ENCODE results near the gene POLR1G.
A peak's percentile ranks its signal among the peaks of the same experiment; 100 is the strongest.

Gene POLR1G

DNA sequence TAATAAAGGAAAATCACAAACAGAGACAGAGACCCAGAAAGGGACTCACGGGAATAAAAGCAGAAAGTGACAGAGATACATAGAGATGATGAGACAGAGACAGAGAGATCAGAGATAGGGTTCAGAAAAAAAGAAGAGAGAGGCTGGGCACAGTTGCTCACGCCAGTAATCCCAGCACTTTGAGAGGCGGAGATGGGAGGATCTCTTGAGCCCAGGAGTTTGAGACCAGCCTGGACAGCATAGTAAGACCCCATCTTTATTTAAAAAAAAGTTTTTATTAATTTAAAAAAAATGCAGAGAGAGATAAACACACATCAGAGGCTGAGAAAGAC is 41.9 kb downstream of the POLR1G start:
- DNase-seq (ENCODE audit: low read depth in 2 of 2), result no peak
- no peak overlapping the region for H3K4me3 ChIP-seq (replicated peaks in 1 of 2; ENCODE audit: low read depth in 2 of 2, low read length in 2 of 2)
- TF ChIP-seq, protein P1, sequence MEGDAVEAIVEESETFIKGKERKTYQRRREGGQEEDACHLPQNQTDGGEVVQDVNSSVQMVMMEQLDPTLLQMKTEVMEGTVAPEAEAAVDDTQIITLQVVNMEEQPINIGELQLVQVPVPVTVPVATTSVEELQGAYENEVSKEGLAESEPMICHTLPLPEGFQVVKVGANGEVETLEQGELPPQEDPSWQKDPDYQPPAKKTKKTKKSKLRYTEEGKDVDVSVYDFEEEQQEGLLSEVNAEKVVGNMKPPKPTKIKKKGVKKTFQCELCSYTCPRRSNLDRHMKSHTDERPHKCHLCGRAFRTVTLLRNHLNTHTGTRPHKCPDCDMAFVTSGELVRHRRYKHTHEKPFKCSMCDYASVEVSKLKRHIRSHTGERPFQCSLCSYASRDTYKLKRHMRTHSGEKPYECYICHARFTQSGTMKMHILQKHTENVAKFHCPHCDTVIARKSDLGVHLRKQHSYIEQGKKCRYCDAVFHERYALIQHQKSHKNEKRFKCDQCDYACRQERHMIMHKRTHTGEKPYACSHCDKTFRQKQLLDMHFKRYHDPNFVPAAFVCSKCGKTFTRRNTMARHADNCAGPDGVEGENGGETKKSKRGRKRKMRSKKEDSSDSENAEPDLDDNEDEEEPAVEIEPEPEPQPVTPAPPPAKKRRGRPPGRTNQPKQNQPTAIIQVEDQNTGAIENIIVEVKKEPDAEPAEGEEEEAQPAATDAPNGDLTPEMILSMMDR (IDR thresholded peaks at IDR 0.05; ENCODE audit: low read depth, low read length), result no peak

DNA sequence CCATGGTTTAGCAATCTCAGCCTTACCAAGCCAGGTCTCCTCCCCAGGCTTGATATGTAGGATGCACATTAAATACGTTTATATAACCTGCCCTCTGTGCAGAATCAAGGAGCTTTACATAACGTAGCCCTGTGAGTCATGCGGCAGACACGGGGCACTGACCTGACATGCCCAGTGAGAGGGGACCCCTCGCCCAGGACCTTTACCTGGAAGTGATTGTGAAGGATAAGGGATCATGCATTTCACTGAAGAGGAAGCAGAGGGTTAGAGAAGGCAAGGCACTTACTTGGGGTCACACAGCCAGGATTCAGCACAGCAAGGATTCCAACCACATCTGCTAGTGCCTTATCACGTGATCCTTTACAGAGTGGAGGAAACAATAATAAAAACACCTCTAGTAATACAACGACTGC is 42.4 kb downstream of the POLR1G start:
- TF ChIP-seq, protein P1 (IDR thresholded peaks at IDR 0.05; ENCODE audit: low read depth, low read length), result no peak
- no peak for DNase-seq (ENCODE audit: low read depth in 2 of 2)
- no peak overlapping the region for H3K4me3 ChIP-seq (replicated peaks in 1 of 2; ENCODE audit: low read depth in 2 of 2, low read length in 2 of 2)

DNA sequence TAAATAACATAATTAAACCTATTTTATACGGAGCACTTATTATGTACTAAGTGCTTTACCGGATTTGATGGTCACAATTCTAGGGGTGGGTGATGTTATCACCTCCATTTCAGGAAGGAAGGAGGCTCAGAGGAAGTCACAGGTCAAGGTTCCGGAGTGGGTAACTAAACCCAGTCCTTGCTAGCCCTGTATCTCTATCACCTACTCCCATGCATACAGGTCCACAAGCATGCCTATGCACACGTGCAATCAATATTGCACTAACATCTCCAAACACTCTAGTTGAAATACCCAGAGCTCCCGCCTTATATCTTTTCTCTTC is 43.5 kb downstream of the POLR1G start:
- TF ChIP-seq, protein P1 (IDR thresholded peaks at IDR 0.05; ENCODE audit: low read depth, low read length), result no peak
- no peak for DNase-seq (ENCODE audit: low read depth in 2 of 2)
- peak overlapping the region; percentile 44 to 53 for H3K4me3 ChIP-seq (replicated peaks in 1 of 2; ENCODE audit: low read depth in 2 of 2, low read length in 2 of 2)

DNA sequence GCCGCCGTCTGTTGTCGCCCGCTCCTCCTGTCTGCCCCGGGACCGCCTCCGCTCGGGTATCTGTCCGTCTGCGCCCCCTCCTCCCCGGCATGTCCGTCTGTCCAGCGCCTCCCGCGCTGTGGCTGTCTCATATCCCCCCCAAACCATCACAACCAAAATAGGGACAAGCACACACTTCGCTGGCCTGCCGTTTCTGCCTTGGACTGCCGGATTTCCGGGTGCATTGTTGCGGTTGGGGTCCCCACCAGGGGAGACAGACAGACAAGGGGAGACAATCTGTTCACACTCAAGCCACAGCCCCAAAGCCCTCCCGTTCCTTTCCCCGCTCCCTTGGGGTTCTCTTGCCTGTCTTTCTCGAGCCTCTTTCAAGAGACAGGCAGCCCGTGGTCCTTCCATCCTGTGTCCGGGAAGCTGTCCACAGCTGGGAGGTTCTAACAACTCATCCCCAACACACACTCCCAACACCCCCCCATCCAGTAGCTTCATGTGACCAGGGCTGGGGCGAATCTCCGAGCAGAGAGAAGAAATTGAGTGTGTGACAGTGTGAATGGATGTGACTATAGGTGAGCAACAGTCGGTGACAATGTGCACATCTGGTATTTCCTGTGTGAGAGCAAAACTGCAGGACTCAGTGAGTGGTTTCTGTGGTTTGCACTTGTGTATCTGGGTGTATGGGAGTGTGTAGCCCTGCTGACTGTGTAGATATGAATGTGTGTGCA is 44.8 kb downstream of the POLR1G start:
- DNase-seq (ENCODE audit: low read depth in 2 of 2), result peak; percentile 69 to 76
- H3K4me3 ChIP-seq (replicated peaks in 1 of 2; ENCODE audit: low read depth in 2 of 2, low read length in 2 of 2), result peak overlapping the region; percentile 62 to 70
- TF ChIP-seq, protein P1 (IDR thresholded peaks at IDR 0.05; ENCODE audit: low read depth, low read length), result no peak

DNA sequence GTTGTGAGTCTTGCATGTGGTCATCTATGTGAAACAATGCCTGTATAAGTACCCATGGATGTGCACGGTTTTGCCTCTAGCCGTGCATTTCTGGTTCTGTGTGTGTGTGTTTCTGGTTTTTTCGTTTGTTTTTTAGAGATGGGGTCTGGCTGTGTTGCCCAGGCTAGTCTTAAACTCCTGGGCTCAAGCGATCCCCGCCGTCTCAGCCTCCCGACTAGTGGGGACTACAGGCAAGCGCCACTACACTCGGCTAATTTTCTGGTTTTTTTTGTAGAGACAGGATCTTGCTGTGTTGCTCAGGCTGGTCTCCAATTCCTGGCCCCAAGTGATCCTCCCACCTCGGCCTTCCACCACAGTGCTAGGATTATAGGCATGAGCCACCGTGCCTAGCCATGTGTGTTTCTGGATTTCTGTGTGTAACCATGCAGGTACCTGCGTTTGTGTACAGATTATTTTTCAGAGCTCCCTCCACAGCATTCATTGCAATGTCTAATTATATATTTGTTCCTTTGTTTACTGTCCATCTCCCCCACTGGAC is 45.5 kb downstream of the POLR1G start:
- TF ChIP-seq, protein P1 (IDR thresholded peaks at IDR 0.05; ENCODE audit: low read depth, low read length), result no peak
- no peak for DNase-seq (ENCODE audit: low read depth in 2 of 2)
- no peak overlapping the region for H3K4me3 ChIP-seq (replicated peaks in 1 of 2; ENCODE audit: low read depth in 2 of 2, low read length in 2 of 2)

DNA sequence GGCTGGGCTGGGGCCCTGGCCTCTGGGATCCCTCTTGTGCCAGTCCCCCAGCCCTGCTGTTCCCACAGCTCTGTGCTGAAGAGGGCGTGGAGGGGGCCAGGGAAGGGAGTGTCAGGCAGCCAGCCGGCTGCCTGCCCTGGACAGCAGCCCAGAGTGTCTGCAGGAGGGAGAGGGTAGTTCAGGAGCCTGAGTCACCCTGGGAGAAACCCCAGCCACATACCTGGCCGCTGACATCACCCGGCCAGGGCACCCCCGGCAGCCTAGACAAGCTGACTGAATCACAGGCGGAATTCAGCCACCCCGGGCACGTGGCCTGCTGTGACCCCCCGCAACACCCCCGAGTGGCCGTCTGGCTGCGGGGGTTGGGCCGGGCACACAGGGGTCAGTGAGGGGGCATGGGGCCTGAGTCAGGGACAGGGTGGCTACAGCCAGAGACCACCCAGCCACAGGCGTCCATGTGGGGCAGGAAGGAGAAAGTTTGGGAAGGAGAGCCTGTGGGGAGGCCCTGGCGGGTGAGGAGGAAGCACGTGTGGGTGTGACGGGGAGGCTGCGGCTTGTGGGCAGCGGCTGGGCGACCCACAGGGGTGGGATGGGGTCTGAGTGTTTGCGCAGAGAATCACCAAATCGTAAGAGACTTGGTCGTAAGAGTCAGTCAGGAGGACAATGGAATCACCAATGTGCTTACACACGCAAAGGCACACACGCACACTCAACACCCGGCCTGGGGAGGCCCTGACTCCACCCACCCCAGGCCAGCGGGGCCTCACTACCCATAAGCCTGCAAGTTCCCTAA is 49.5 kb downstream of the POLR1G start:
- TF ChIP-seq, protein P1 (IDR thresholded peaks at IDR 0.05; ENCODE audit: low read depth, low read length), result no peak
- no peak overlapping the region for H3K4me3 ChIP-seq (replicated peaks in 1 of 2; ENCODE audit: low read depth in 2 of 2, low read length in 2 of 2)
- peak; percentile 99 to 100 for DNase-seq (ENCODE audit: low read depth in 2 of 2)

All from cardiac fibroblast (primary cell).